ENCODE results near the gene LGR6.

Gene LGR6

GRCh38 chr1:202199040-202199889, 5.7 kb downstream of the LGR6 start:
- DNase-seq (ENCODE audit: low read depth): no peak

DNA sequence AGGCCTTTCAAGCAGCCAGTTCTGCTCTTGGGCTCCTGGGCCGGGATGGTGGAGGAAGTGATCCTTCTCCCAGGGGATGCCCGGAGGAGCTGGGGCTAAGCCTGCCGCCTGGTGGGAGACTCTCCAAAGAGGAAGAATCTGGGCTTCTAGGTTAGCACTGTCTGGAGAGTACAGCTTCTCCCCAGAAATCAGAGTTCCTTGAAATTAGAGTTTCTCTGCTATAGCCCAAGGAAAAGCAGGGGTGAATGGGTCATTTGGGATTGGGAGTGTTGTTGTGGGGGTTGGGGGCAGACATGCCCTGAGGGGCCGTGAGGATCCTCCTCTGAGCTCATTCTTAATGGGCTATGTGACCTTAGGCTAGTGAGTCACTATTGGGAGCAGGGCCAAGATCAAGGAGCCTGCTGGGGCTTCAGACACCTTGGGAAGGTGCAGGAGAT, 6.5 kb downstream of the LGR6 start:
- no peak for DNase-seq (ENCODE audit: low read depth)

GRCh38 chr1:202200669-202201068, 7.1 kb downstream of the LGR6 start:
- DNase-seq (ENCODE audit: low read depth): no peak

DNA sequence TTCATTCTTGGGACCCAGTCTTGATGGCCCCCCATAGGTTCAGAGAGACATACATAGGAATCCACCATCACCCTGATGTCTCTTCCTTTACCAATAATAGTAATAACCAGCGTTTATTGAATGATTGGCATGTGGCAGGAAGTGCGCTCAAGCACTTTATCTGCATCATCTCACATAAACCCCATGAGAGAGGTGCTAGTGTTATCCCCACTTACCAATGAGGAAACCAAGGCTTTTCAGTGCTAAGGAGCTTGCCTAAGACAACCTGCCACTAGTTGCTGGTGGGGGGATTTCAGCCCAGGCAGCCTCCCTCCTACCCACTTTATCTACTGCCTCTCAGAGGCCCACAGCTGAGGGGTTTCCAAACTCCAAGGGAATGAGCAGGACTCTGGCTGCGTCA, 7.7 kb downstream of the LGR6 start:
- DNase-seq (ENCODE audit: low read depth): no peak

DNA sequence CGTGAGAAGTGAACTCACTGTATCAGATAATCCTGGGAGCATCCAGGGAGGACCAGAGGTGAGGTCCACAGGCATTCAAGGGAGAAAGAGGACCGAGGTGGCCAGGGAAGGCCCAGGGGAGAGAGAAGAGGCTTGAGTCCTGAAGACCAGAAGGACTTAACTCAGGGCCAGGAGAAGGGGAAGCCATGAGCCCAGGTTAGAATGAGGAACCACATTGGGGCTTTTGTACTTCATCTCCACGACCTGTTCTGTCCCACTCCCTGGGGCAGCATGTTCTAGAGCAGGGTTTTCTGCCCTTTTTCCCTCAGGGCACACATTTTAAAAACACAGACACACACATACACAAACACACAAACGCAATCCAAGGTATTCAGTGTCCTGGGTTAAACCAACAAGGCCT, 8.4 kb downstream of the LGR6 start:
- DNase-seq (ENCODE audit: low read depth): no peak

- no peak for DNase-seq (ENCODE audit: low read depth)
These were observed 9.0 kb downstream of the LGR6 start for GRCh38 chr1:202202500-202203168.

DNA sequence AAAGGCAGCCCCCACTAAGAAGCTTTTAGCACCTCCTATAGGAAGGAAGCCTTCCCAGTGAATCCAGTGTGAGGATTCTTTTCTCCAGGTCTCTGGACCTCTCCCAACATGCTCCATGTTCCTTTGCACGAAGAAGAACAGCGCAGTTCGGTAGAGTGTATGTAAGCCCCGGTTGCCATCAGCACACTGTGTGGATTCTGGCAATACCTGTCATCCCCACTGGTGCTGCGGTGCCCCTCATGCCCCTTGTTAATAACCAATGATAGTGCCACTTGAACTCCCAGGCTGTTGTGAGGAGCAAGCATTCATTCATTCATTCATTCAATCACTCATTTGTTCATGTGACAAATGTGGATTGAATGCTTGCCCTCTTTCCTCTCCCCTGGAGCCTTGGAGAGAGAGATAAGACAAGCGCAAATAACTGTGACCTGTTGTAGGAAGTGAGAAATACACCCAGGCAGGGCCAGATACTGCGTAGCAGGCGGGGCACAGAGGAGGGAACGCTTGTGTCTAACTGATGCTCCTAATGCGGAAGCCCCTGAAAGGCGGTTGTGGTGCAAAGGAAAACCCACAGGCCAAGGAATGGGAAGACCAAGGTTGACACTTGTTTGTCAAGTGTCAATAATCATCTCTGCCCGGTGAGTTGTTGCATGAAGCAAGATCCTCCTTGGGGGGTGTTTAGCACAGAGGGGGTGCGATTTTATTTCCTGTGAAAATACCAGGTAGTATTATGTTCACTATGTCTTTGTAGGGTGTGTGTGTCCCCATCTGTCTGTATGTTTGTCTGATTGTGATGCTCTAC, 9.8 kb downstream of the LGR6 start:
- DNase-seq (ENCODE audit: low read depth): no peak

GRCh38 chr1:202204065-202204464, 10.5 kb downstream of the LGR6 start:
- DNase-seq (ENCODE audit: low read depth): no peak

DNA sequence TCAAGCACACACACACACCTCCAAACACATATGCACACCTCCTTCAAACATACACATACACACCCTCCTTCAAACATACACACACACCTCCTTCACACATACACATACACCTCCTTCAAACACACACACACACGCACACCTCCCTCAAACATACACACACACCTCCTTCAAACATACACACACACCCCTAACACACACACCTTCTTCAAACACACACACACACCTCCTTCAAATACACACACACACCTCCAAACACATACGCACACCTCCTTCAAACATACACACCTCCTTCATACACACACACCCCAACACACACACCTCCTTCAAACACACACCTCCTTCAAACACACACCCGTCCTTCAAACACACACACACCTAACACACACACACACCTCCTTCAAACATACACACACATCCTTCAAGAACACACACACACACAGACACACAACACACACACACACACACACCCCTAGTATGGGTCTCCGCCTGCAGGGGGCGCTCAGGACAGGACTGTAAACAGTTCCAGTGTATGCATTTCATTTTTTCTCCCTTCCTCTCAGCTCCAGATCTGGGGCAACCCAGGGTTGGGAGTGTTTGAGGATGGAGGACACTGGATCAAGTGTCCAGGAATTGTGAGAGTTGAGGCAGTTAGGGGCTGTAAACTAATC, 12.1 kb downstream of the LGR6 start:
- no peak for DNase-seq (ENCODE audit: low read depth)

- DNase-seq (ENCODE audit: low read depth): no peak
These were observed 13.7 kb downstream of the LGR6 start for GRCh38 chr1:202207292-202207691.

GRCh38 chr1:202208351-202208857, 14.8 kb downstream of the LGR6 start:
- no peak for DNase-seq (ENCODE audit: low read depth)

GRCh38 chr1:202210385-202210784, 16.8 kb downstream of the LGR6 start:
- DNase-seq (ENCODE audit: low read depth): no peak

GRCh38 chr1:202210969-202211368, 17.4 kb downstream of the LGR6 start:
- no peak for DNase-seq (ENCODE audit: low read depth)

DNA sequence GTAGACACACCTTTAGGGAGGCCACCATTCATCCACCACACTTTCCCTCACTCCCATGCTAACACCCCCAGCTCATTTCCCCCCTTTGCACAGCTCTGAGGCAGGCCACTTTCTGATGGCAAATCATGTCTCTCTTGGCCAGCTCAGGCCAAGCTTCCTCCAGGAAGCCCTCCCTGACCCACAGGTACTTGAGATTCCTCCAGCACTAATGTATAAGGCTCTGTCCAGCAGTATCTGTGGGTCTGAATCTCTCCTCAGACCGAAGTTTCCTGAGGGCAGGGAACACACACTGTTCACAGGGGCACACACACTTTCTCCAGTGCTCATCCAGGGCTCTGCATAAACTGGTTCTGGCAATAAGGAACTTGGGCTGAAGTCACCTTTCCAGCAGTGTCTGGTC, 19.2 kb downstream of the LGR6 start:
- no peak for DNase-seq (ENCODE audit: low read depth)

GRCh38 chr1:202213361-202214088, 19.9 kb downstream of the LGR6 start:
- DNase-seq (ENCODE audit: low read depth): no peak

GRCh38 chr1:202214089-202214843, 20.7 kb downstream of the LGR6 start:
- no peak for DNase-seq (ENCODE audit: low read depth)

- no peak for DNase-seq (ENCODE audit: low read depth)
These were observed 22.0 kb downstream of the LGR6 start for GRCh38 chr1:202215472-202216130.

DNA sequence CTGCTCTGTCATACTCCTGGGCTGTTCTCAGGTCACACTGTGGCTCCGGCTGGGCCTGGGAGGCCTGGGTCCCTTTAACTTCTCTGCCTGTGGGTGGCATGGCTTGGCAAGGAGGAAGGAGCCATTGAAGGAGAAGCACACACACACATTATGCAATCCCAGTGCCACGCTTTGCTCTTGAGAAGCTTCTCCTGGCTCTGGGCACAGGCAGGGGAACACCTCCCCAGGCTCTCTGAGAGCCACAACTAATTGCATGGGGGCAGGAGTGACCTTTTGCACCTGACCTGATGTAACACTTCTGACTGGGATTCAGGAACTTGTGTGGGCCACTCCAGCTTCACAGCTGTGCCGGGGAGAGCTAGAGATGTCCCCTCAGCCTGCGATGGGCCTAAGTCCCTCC, 23.1 kb downstream of the LGR6 start:
- DNase-seq (ENCODE audit: low read depth): no peak

GRCh38 chr1:202217516-202217915, 23.9 kb downstream of the LGR6 start:
- DNase-seq (ENCODE audit: low read depth): no peak

DNA sequence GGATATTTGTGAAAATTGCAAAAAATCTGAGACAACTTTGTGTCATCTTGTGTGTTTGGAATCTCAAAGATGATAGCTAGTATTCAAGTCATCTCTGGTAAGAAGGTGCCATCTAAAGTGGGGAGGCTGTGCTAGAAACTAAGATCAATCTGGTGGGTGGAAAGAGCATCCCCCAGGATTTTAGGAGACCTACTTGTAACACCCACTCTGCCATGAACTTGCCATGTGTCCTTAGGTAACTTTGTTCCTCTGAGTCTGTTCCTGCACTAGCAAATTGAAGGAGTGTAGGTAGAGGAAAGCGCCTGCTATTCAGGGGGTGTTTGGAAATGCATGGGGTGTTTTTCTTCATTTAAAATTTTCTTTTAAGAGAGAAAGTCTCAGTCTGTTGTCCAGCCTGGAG, 24.4 kb downstream of the LGR6 start:
- DNase-seq (ENCODE audit: low read depth): no peak
